GM19438 (cell line): ENCODE data around the gene RPTOR.

Experiments used
- ATAC-seq: cut with Tn5 transposase; IDR thresholded peaks from one replicate; pipeline ENCODE4 v1.9.1; 2021; ENCODE audit warnings: low read depth; ENCODE audit not compliant: unreplicated experiment

The RPTOR gene

GRCh38 chr17:80633207-80633606 lies 88.6 kb downstream of the RPTOR start:
- no peak for ATAC-seq

GRCh38 chr17:80633994-80634566 lies 89.4 kb downstream of the RPTOR start:
- no peak for ATAC-seq

GRCh38 chr17:80636361-80637018 lies 91.9 kb downstream of the RPTOR start:
- no peak for ATAC-seq

- no peak for ATAC-seq
Measured at GRCh38 chr17:80637048-80637781, 92.6 kb downstream of the RPTOR start.

- no peak for ATAC-seq
Measured at GRCh38 chr17:80639658-80640057, 95.0 kb downstream of the RPTOR start.

- ATAC-seq = no peak
Measured at GRCh38 chr17:80640366-80641084, 95.9 kb downstream of the RPTOR start.

GRCh38 chr17:80643326-80644099 lies 98.9 kb downstream of the RPTOR start:
- ATAC-seq = no peak

GRCh38 chr17:80644536-80644935 lies 99.9 kb downstream of the RPTOR start:
- no peak for ATAC-seq

- ATAC-seq = no peak
Measured at GRCh38 chr17:80645706-80646325, 101.2 kb downstream of the RPTOR start.

- ATAC-seq = no peak
Measured at GRCh38 chr17:80646328-80646727, 101.7 kb downstream of the RPTOR start.

- ATAC-seq = no peak
Measured at GRCh38 chr17:80647746-80648145, 103.1 kb downstream of the RPTOR start.

GRCh38 chr17:80649200-80649644 lies 104.6 kb downstream of the RPTOR start:
- no peak for ATAC-seq

GRCh38 chr17:80649672-80650330 lies 105.2 kb downstream of the RPTOR start:
- ATAC-seq = no peak

GRCh38 chr17:80650331-80650672 lies 105.7 kb downstream of the RPTOR start:
- no peak for ATAC-seq

GRCh38 chr17:80650751-80651518 lies 106.3 kb downstream of the RPTOR start:
- no peak for ATAC-seq

- ATAC-seq = no peak
Measured at GRCh38 chr17:80652756-80653330, 108.2 kb downstream of the RPTOR start.

- ATAC-seq = no peak
Measured at GRCh38 chr17:80653856-80654255, 109.2 kb downstream of the RPTOR start.

GRCh38 chr17:80655608-80656007 lies 111.0 kb downstream of the RPTOR start:
- no peak for ATAC-seq
